ENCODE results near the gene BIN2. TPM values are rescaled to one million over a fixed set of nuclear protein-coding genes. Genes with fewer than 3 reads are reported as not detected.

Gene BIN2
- total and polyA plus RNA-seq, 2 of the 4 experiments (the other 2 are of a cell fraction): not detected

DNA sequence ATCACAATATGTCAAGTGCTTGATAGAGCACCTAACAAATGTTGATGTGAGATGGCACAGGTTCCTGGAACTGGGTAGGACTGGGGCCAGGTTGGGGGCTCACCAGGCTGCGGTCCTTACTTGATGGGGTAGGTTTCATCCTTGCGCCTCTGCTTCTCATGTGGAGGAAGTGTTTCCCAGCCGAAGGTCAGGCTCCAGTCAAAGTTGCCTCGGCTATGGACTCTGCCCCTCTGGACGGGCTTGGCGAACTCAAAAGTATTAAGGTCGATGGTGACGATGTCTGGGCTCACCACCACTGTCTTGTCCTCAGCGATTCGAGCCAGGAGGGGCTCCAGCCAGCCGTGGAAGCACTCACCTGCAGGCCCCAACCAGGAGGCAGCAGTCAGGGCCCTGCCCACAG, 40.0 kb upstream of the BIN2 start:
- no peak overlapping the region for H3K56ac ChIP-seq (ENCODE audit: extremely low read depth, insufficient read depth, low read length)
- H2AFZ ChIP-seq (replicated peaks; ENCODE audit: low read length, poor library complexity): no peak overlapping the region

More for the DNA sequence above, 40.0 kb upstream of the BIN2 start:
- TF ChIP-seq RCOR1 (IDR thresholded peaks at IDR 0.05; ENCODE audit: insufficient replicate concordance, low read length) (no peak), NFE2L2 (IDR thresholded peaks at IDR 0.05; ENCODE audit: low read depth, low read length) (no peak), POLR2A (IDR thresholded peaks at IDR 0.05; ENCODE audit: low read depth, low read length) (no peak), CHD1 (IDR thresholded peaks at IDR 0.05; ENCODE audit: low read depth, low read length) (no peak), FOS (IDR thresholded peaks at IDR 0.05; ENCODE audit: low read depth, low read length) (no peak), MXI1 (IDR thresholded peaks at IDR 0.05; ENCODE audit: borderline replicate concordance, low read depth, low read length) (no peak), SMC3 (IDR thresholded peaks at IDR 0.05; ENCODE audit: low read depth, low read length) (no peak), CEBPB (IDR thresholded peaks at IDR 0.05; ENCODE audit: low read depth, low read length) (no peak)
- TF ChIP-seq, protein P1, sequence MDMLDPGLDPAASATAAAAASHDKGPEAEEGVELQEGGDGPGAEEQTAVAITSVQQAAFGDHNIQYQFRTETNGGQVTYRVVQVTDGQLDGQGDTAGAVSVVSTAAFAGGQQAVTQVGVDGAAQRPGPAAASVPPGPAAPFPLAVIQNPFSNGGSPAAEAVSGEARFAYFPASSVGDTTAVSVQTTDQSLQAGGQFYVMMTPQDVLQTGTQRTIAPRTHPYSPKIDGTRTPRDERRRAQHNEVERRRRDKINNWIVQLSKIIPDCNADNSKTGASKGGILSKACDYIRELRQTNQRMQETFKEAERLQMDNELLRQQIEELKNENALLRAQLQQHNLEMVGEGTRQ (IDR thresholded peaks at IDR 0.05; ENCODE audit: low read depth, low read length): no peak
- ATAC-seq (ENCODE audit: low read depth) (no peak), DNase-seq (no peak)
- H2BK120ac ChIP-seq (ENCODE audit: low read depth, low read length): no peak overlapping the region
- H4K8ac ChIP-seq (ENCODE audit: low read depth in 2 of 2, low read length in 2 of 2): no peak overlapping the region
- ChIA-PET POLR2A (ENCODE audit: unreplicated experiment) (no interaction called here), CTCF (no interaction called here)
- H4K5ac ChIP-seq (ENCODE audit: low read depth, low read length): no peak overlapping the region
- in situ Hi-C loops (cut with MboI; ENCODE audit: low sequenced_read_pairs) (loop anchor here (25.0 kb wide), 1 partner anchor 852 kb away; the partner anchor contains the start of gene DIP2B), dilution Hi-C loops (cut with HindIII; ENCODE audit: low sequenced_read_pairs, unreplicated experiment) (no loop called here), intact Hi-C loops (cut with micrococcal nuclease) (no loop called here)
- no peak overlapping the region for H3K18ac ChIP-seq (ENCODE audit: low read depth, low read length)
- no peak overlapping the region for H2BK15ac ChIP-seq (ENCODE audit: low read depth, low read length)
- H3K4ac ChIP-seq (ENCODE audit: low read depth, low read length): no peak overlapping the region
- H3K9ac ChIP-seq (ENCODE audit: low read depth, low read length): no peak overlapping the region
- H3K79me1 ChIP-seq (ENCODE audit: low read depth in 1 of 2, low read length in 2 of 2): 0 out of 4 replicates have a peak, but pooled peaks cover 0 to 1% of the 10 kb centered on the region in 2 experiments
- H3K14ac ChIP-seq (replicated peaks; ENCODE audit: low read depth, low read length): no peak overlapping the region
- H3K4me2 ChIP-seq (ENCODE audit: low read depth, low read length): no peak overlapping the region
- H4K91ac ChIP-seq (ENCODE audit: insufficient read depth, low read depth, low read length): no peak overlapping the region
- H2AK9ac ChIP-seq (replicated peaks; ENCODE audit: low read depth, low read length, poor library complexity): no peak overlapping the region
- H3K23ac ChIP-seq (ENCODE audit: low read depth, low read length): no peak overlapping the region
- no peak overlapping the region for H2AK5ac ChIP-seq (ENCODE audit: low read depth, low read length)
- H3K9me1 ChIP-seq (ENCODE audit: insufficient read depth, low read length): peaks cover 9% of the 10 kb centered on the region; the same call in 1 of the 2 replicates
- H3K4me3 ChIP-seq (ENCODE audit: insufficient read depth, low read depth, low read length): no peak overlapping the region
- H3K36me3 ChIP-seq (ENCODE audit: control insufficient read depth, insufficient read depth, low read length): no peaks in the 10 kb centered on the region
- H3K27me3 ChIP-seq (ENCODE audit: control insufficient read depth, insufficient read depth, low read length): peaks cover 3% of the 10 kb centered on the region; the same call in 1 of the 2 replicates
- WGBS, 2 experiments (ENCODE audit: extremely low coverage in 2 of 2, insufficient read length in 1 of 2): 89% methylated on average over 8 of the region's 11 CpGs; no CpG with 5 or more reads in 1 of the 2 experiments
- no TSS peak for BruUV-seq (replicated peaks)
- no peak overlapping the region for H3K27ac ChIP-seq (ENCODE audit: insufficient read depth, low read length)
- H4K20me1 ChIP-seq (ENCODE audit: insufficient read depth, low read length): no peaks in the 10 kb centered on the region
- no peak overlapping the region for H2BK5ac ChIP-seq (ENCODE audit: low read depth, low read length, poor library complexity, severe bottlenecking)
- no peaks in the 10 kb centered on the region for H3K9me3 ChIP-seq (ENCODE audit: control insufficient read depth, insufficient read depth, low read length)
- peaks cover 2% of the 10 kb centered on the region for H3K4me1 ChIP-seq (ENCODE audit: control insufficient read depth, insufficient read depth, low read length)
- no peak overlapping the region for H2BK20ac ChIP-seq (ENCODE audit: low read depth, low read length)

Data from IMR-90 (cell line).